B cell (primary cell): Measurements from ENCODE around the gene GEMIN7. TPM values are rescaled to one million over a fixed set of nuclear protein-coding genes. Genes with fewer than 3 reads are reported as not detected.

Experiments
- ATAC-seq: fragments of 200-7000 bp; cut with Tn5 transposase; one replicate; pipeline ENCODE4 v1.10.0; 2021; ENCODE audit warnings: low read depth, mild to moderate bottlenecking, moderate number of reproducible peaks, moderate library complexity
- CTCF ChIA-PET: fragments of 350-600 bp; sonication (Branson Sonifier 250); formaldehyde crosslinking; loops from one replicate; lab custom pipeline; 2021; ENCODE audit warnings: antibody characterized with exemption, inconsistent platforms; lab: Charles Lee
- POLR2A ChIA-PET: fragments of 350-600 bp; sonication (Branson Sonifier 250); formaldehyde crosslinking; loops from one replicate; lab custom pipeline; 2021; ENCODE audit warnings: antibody characterized with exemption; lab: Charles Lee
- DNase-seq: peaks from one replicate; pipeline ENCODE4 v3.0.0; 2013
- H2AFZ ChIP-seq: 2 replicates; pipeline ENCODE4 v1.6.1; 2012; ENCODE audit warnings: mild to moderate bottlenecking, low read depth, low read length; ENCODE audit not compliant: insufficient read depth, poor library complexity, severe bottlenecking
- H3K27ac ChIP-seq, 2 donors: 1 replicate in 1 of 2; 2 replicates in 1 of 2; pipeline ENCODE4 v1.5.1; 2012 to 2013; ENCODE audit warnings: low read length in 2 of 2, mild to moderate bottlenecking in 2 of 2, moderate library complexity in 1 of 2
- H3K27me3 ChIP-seq, 4 experiments: fragments of 200-600 bp in 1 of 4; sonication (generic) in 1 of 4; replicated peaks in 1 of 4; 1 replicate in 2 of 4; 2 replicates in 2 of 4; pipeline versions ENCODE4 v1.6.1 to v1.7.0; 2013 to 2016; ENCODE audit warnings: low read length in 3 of 4, mild to moderate bottlenecking in 2 of 4, mixed read lengths in 1 of 4, moderate library complexity in 1 of 4; ENCODE audit not compliant: insufficient read depth in 4 of 4, control insufficient read depth in 3 of 4; ENCODE audit errors: control extremely low read depth in 1 of 4
- H3K36me3 ChIP-seq, 2 experiments: replicated peaks in 1 of 2; 1 replicate in 1 of 2; 2 replicates in 1 of 2; pipeline versions ENCODE4 v1.6.1 to v1.7.1; 2013; ENCODE audit warnings: low read length in 1 of 2; ENCODE audit not compliant: insufficient read depth in 2 of 2, control insufficient read depth in 1 of 2; ENCODE audit errors: control extremely low read depth in 1 of 2, extremely low read depth in 1 of 2
- H3K4me1 ChIP-seq, 2 donors: fragments of 200-600 bp in 1 of 2; sonication (generic) in 1 of 2; 1 replicate in 1 of 2; 2 replicates in 1 of 2; pipeline versions ENCODE4 v1.5.1 to v1.6.1; 2013 to 2017; ENCODE audit warnings: low read length in 2 of 2; ENCODE audit not compliant: control insufficient read depth in 2 of 2, insufficient read depth in 2 of 2
- H3K4me2 ChIP-seq: replicated peaks from 2 replicates; pipeline ENCODE3; 2012; ENCODE audit warnings: mild to moderate bottlenecking, low read depth, low read length; ENCODE audit not compliant: poor library complexity, severe bottlenecking
- H3K4me3 ChIP-seq, 5 experiments: fragments of 200-600 bp in 1 of 5; sonication (generic) in 1 of 5; 1 replicate in 3 of 5; 2 replicates in 2 of 5; pipeline versions ENCODE4 v1.5.1 to v1.7.0; 2011 to 2016; ENCODE audit warnings: low read length in 4 of 5, mild to moderate bottlenecking in 4 of 5, low read depth in 2 of 5, control low read depth in 1 of 5, moderate library complexity in 1 of 5; ENCODE audit not compliant: insufficient read depth in 1 of 5; ENCODE audit errors: control extremely low read depth in 1 of 5, extremely low read depth in 1 of 5
- H3K79me2 ChIP-seq: fragments of 200-600 bp; sonication (generic); one replicate; pipeline ENCODE4 v1.6.0; 2016; ENCODE audit warnings: low read length; ENCODE audit not compliant: control insufficient read depth, insufficient read depth
- H3K9ac ChIP-seq: fragments of 200-600 bp; sonication (generic); 2 replicates; pipeline ENCODE4 v1.6.1; 2017; ENCODE audit warnings: mild to moderate bottlenecking, low read length, moderate library complexity
- H3K9me3 ChIP-seq, 3 donors: one replicate each; pipeline versions ENCODE4 v1.6.1 to v1.7.1; 2013; ENCODE audit warnings: low read length in 2 of 3; ENCODE audit not compliant: control insufficient read depth in 2 of 3, insufficient read depth in 1 of 3; ENCODE audit errors: control extremely low read depth in 1 of 3
- H4K20me1 ChIP-seq: 2 replicates; pipeline ENCODE4 v1.6.0; 2012; ENCODE audit warnings: mild to moderate bottlenecking, low read length; ENCODE audit not compliant: insufficient read depth, control insufficient read depth, poor library complexity, severe bottlenecking
- H3K27ac Mint-ChIP-seq: one replicate; pipeline ENCODE4 v1.8.0; 2021; ENCODE audit warnings: mixed read lengths
- H3K27me3 Mint-ChIP-seq: one replicate; pipeline ENCODE4 v1.8.0; 2021; ENCODE audit warnings: mixed read lengths
- H3K4me1 Mint-ChIP-seq: one replicate; pipeline ENCODE4 v1.8.0; 2021; ENCODE audit warnings: mixed read lengths
- H3K4me3 Mint-ChIP-seq: one replicate; pipeline ENCODE4 v1.8.0; 2021; ENCODE audit warnings: mixed read lengths
- H3K9me3 Mint-ChIP-seq: one replicate; pipeline ENCODE4 v1.8.0; 2022; ENCODE audit warnings: mixed read lengths; ENCODE audit not compliant: insufficient read depth
- EZH2 ChIP-seq: IDR thresholded peaks from 2 replicates; pipeline ENCODE4 v1.6.1; 2012; ENCODE audit warnings: borderline replicate concordance, low read depth, mild to moderate bottlenecking, moderate library complexity, low read length; ENCODE audit not compliant: insufficient read depth, poor library complexity, severe bottlenecking
- WGBS: methylation state at CpG from one replicate; pipeline ENCODE4 v1.1.5; 2013; ENCODE audit warnings: missing lambda C conversion rate; ENCODE audit not compliant: insufficient coverage; 5-methylcytosine and 5-hydroxymethylcytosine counted together
- intact Hi-C: fragments of 100-400 bp; cut with micrococcal nuclease; formaldehyde crosslinking; loops from one replicate; pipeline ENCODE4 v1.10.0; 2022
- polyA plus RNA-seq: library from polyadenylated mRNA; depleted of rRNA; stranded (reverse); fragments of >200 nt; gene quantifications from 2 replicates; pipeline ENCODE4 v1.2.3, GENCODE V29; 2012
- total RNA-seq, 2 donors: library from RNA; stranded (reverse); fragments of 120-200 nt in 1 of 2; gene quantifications; 1 replicate in 1 of 2; 2 replicates in 1 of 2; pipeline versions ENCODE4 v1.2.3 to v1.2.4, GENCODE V29; 2013 to 2022
- TF ChIP-seq, protein P1 (sequence below): fragments of 200-600 bp; IDR thresholded peaks from one replicate; pipeline ENCODE4 v1.8.0; 2022; ENCODE audit warnings: antibody characterized with exemption, mild to moderate bottlenecking

GEMIN7 gene
- total and polyA plus RNA-seq, 2 donors (not counting 1 experiment from before 2014, with no cell fraction given) = 43.0 to 89.4 TPM

DNA sequence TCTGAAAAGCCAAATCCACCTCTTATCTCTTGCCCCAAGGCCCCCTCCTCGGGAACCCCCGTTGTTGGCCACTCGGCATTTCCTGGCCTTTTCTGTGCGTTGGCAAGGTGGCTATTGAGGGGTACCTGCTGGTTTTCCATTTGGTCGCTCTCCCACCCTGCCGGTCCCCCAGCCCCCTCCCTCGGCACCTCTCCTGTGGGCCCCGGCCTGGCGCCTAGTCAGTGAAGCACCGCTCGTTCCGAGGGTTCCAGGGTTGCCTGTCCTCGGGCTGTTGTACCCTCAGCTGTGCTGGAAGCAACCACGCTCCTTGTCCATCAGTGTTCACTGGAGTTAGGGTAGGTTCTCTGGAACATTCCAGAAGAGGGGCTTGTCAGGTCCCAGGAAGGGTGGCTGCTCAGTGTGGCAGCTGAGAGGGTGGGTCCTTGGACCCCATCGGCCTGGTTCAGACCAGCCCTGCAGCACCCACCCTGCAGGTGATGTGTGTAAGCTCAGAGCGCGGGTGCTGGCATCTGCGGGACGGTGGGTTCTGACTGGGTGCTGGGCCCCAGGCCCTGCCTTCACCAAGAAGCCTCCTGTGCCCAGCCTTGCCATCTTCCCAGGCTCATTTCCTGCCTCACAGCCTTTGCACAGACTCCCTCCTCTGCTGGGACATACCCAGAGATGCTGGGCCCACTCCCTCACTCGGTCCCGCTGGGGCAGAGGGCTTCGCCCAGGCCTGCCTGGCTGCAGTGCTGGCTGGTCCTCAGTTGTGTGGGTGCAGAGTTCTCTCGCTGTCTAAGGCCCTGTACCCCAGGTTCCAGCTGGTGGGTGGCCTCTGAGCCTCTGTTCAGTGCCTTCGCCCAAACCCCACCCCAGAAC is 60.5 kb downstream of the GEMIN7 start:
- Histone ChIP-seq H3K27ac (no peak overlapping the region), H3K4me1 (peaks cover 32 to 39% of the 10 kb centered on the region in 2 donors), H3K9me3 (no peaks in the 10 kb centered on the region), H3K79me2 (peaks cover 48% of the 10 kb centered on the region), H3K9ac (no peak overlapping the region), H3K36me3 (peaks cover 0 to 12% of the 10 kb centered on the region in 2 experiments), H3K27me3 (no peaks in the 10 kb centered on the region), H2AFZ (no peak overlapping the region), H3K4me3 (no peak overlapping the region), H4K20me1 (peaks cover 13% of the 10 kb centered on the region), H3K4me2 (no peak overlapping the region)
- Mint-ChIP-seq H3K4me3 (no peak overlapping the region), H3K27ac (no peak overlapping the region), H3K9me3 (no peaks in the 10 kb centered on the region), H3K27me3 (no peaks in the 10 kb centered on the region), H3K4me1 (peaks cover 34% of the 10 kb centered on the region)
- POLR2A ChIA-PET = no interaction called here
- TF ChIP-seq, protein P1, sequence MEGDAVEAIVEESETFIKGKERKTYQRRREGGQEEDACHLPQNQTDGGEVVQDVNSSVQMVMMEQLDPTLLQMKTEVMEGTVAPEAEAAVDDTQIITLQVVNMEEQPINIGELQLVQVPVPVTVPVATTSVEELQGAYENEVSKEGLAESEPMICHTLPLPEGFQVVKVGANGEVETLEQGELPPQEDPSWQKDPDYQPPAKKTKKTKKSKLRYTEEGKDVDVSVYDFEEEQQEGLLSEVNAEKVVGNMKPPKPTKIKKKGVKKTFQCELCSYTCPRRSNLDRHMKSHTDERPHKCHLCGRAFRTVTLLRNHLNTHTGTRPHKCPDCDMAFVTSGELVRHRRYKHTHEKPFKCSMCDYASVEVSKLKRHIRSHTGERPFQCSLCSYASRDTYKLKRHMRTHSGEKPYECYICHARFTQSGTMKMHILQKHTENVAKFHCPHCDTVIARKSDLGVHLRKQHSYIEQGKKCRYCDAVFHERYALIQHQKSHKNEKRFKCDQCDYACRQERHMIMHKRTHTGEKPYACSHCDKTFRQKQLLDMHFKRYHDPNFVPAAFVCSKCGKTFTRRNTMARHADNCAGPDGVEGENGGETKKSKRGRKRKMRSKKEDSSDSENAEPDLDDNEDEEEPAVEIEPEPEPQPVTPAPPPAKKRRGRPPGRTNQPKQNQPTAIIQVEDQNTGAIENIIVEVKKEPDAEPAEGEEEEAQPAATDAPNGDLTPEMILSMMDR = no peak
- TF ChIP-seq EZH2 = no peak
- ATAC-seq (no peak), DNase-seq (no peak)
- intact Hi-C loops = no loop called here
- CTCF ChIA-PET = interaction anchor here (1.1 kb wide), 1 partner anchor 77 kb away, joined by 4 read pairs; no protein-coding TSS in a partner anchor
- 97% methylated on average over 23 of the region's 24 CpGs for WGBS

DNA sequence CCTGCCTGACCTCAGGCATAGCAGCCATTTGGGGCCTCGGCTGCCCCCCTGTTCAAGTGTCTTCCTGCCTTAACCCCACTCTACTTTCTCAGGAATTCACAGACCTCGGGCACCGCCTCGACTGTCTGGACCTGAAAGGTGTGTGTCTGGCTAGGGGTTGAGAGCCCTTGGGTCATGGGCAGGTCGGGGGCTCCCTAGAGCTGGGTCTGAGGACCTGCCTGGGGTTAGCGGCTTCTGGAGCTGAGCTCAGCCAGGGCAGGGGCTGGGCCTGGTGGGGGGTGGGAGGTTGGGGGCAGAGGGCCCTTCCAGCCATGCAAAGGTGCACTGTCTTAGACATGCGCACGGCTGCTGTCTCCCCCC is 61.1 kb downstream of the GEMIN7 start:
- TF ChIP-seq, protein P1 = no peak
- TF ChIP-seq EZH2 = no peak
- Mint-ChIP-seq H3K9me3 (no peaks in the 10 kb centered on the region), H3K4me1 (peaks cover 30% of the 10 kb centered on the region), H3K4me3 (no peak overlapping the region), H3K27me3 (no peaks in the 10 kb centered on the region), H3K27ac (no peak overlapping the region)
- no peaks in the 10 kb centered on the region for H3K9me3 ChIP-seq
- DNase-seq = no peak
- H3K27ac ChIP-seq = no peak overlapping the region
- WGBS = 98% methylated on average over 5 of the region's 8 CpGs
- ATAC-seq = no peak
- H4K20me1 ChIP-seq = peaks cover 13% of the 10 kb centered on the region
- intact Hi-C loops = no loop called here
- peaks cover 26 to 33% of the 10 kb centered on the region in 2 donors for H3K4me1 ChIP-seq
- CTCF ChIA-PET = no interaction called here
- no peak overlapping the region for H3K4me2 ChIP-seq
- peaks cover 0 to 15% of the 10 kb centered on the region in 2 experiments for H3K36me3 ChIP-seq
- H3K4me3 ChIP-seq = no peak overlapping the region
- no peak overlapping the region for H3K9ac ChIP-seq
- POLR2A ChIA-PET = no interaction called here
- peaks cover 42% of the 10 kb centered on the region for H3K79me2 ChIP-seq
- no peaks in the 10 kb centered on the region for H3K27me3 ChIP-seq
- H2AFZ ChIP-seq = no peak overlapping the region
